ENCODE results near the gene KIF26A.

KIF26A gene

DNA sequence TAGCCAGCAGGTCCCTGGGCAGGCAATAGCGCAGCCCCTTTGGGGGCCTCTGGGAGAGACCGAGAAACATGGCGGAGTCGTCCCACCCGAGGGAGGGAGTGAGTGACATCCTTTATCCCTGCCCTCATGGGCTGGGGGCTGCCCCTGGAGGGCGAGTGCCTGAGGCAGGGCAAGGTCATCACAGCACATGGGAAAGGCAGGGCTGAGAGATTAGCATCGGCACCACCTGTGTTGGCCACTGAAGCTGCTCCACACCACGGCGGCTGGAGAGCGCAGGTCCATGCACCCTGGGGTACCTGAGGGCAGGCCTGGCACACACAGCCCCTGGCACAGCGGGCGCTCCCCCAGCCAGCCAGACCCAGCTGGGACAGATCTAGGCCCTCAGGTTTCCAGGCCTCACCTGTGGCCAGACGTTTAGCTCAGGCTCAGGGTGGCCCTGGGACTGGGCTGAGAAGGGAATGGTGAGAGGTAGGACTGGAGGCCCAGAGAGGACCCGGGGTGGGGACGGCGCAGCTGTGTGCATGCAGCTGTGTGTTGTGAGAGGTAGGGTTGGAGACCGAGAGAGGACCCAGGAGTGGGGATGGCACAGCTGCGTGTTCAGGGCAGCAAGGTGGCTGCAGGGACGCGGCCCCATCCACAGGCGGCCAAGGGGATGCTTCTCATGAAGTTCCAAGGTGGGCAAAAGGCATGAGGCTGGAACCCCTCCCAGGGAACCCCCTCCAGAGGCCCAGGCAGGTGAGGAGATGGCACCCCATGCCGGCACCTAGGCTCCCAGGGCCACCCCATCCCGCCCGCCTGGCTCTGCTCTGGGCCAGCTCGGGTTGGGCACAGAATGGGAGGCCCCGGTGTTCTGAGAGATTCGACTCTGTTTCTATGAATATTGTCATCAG, 74.1 kb downstream of the KIF26A start:
- DNase-seq, result no peak

DNA sequence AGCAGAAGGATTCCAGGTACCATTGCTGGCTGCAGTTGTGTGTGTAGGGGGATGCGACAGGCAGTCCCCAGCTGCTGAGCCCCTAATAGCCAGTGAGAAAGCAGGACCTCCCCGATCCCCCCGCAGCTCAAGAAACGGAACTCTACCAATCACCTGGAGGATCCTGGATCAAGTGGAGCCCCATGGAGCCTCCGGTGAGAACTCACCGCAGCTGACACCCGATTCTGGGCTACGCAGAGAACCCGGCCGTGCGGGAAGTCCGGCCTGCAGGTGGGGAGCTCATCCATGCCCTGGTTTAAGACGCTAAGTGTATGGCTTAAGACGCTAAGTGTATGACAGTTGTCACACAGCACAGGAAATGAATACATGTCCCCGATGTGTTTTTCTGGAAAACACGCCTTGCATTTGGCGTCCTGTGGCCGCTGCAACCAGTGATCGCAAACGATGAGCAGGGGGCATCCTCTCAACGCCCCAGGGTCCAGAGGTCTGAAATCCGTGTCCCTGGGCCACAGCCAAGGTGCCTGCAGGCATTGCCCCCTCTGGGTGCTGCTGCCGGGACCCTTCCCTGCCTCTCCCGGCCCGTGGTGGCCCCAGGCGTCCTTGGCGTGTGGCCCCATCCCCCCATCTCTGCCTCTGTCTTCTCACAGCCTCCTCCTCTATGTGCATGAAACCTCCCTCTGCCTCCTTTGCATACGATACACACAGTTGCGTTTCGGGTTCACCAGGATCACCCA, 75.1 kb downstream of the KIF26A start:
- no peak for DNase-seq

DNA sequence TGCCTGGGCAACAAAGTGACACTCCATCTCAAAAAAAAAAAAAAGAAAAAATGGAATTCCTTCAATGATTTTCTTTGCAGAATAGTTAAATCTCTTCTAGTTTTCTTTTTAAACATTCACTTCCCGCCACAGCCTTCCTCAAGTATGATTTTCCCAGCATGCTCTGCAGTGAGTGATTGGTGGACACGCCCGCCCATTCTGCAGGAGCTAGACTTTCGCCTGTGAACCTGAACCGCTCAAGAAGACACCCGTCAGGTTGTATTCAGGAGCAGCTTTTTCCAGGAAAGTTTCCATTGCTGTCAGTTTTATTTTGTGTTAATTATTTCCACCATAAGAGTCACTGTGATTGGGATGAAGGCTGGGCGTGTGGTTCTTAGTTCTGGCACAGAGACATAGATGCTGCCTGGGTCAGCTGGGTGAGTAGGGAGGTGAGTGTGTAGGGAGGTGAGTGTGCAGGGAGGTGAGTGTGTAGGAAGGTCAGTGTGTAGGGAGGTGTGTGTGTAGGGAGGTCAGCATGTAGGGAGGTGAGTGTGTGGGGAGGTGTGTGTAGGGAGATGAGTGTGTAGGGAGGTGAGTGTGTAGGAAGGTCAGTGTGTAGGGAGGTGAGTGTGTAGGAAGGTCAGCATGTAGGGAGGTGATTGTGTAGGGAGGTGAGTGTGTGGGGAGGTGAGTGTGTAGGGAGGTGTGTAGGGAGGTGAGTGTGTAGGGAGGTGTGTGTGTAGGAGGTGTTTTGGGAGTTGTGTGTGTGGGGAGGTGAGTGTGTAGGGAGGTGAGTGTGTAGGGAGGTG, 76.2 kb downstream of the KIF26A start:
- DNase-seq, result no peak

DNA sequence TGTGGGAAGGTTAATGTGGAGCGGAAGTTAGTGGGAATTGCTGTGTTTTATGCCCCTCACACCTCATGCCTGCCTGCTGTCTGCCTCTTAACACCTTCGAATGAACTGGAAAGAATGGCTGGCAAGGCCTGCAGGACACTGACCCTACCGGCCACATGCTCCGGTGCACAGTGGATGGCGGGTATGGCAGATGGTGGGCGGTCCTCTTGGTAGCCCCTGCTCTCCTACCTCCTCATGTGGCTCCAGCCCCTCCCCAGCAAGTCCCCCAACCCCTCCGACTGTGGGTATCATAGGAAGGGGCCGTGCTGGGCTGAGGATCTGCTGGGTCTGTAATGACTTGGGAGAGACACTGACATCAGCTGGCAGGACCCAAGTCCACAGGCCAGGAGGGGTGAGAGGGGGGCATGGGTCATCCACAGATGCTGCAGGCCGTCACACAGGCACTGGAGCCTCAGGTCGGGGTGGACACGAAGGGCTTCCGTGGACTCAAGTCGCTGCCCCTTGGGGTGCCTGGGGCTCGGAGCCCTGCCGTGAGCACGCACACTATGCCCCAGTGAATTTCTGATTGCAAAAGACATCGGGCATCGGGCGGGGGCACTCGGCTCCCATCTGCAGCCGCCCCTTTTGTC, 77.4 kb downstream of the KIF26A start:
- DNase-seq, result no peak

DNA sequence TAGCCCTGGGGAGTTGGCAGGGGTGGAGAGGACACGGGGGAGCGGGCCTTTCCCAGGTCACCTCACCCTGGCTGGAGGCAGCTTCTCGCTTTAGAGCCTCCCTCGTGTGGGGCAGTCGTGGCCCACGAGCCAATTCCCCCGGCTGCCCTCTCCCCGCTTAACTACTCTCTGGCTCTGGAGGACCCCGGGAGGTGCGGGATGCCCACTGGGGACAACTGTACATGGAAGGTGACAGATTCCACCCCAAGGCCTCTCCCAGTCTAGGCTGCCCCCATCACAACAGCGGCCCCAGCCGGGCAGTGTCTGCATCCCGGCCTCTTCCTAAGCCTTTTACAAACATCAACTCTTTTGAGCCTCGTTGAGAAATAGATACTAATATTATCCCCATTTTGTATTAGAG, 78.1 kb downstream of the KIF26A start:
- DNase-seq, result no peak

DNA sequence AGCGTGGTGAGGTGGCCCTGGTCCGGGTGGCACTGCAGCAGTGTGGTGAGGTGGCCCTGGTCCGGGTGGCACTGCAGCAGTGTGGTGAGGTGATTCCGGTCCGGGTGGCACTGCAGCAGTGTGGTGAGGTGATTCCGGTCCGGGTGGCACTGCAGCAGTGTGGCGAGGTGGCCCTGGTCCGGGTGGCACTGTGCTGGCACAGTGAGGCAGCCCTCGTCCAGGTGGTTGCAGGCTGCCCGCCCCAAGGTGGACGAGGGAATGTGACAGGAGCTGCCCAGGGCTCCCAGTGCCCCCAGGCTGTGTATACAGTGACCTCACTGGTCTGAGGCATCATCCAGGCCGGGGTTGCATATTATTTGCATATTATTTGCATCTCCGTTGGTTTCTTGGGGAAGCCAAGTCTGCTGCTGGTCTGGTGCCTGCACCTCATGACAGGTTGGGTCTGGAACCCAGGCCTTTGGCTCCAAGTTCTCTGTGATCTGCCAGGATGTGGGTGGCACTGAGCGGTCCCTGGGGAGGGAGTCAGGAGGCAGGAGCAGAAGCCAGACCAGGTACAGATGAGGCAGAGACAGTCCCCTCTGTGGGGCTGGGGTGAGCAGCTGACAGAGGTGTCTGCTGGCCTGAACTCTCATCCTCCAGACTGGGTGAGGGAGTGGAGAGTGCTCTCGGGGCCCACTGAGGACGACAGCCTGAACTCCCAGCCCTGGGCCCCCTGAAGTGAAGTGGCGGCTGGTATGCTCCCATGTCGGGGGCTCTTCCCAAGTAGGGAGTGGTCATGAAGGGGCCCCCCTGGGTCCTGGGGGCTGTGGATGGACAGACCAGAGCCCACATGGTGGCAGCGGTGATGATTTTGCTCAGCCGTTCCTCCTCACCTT, 79.3 kb downstream of the KIF26A start:
- DNase-seq, result no peak

DNA sequence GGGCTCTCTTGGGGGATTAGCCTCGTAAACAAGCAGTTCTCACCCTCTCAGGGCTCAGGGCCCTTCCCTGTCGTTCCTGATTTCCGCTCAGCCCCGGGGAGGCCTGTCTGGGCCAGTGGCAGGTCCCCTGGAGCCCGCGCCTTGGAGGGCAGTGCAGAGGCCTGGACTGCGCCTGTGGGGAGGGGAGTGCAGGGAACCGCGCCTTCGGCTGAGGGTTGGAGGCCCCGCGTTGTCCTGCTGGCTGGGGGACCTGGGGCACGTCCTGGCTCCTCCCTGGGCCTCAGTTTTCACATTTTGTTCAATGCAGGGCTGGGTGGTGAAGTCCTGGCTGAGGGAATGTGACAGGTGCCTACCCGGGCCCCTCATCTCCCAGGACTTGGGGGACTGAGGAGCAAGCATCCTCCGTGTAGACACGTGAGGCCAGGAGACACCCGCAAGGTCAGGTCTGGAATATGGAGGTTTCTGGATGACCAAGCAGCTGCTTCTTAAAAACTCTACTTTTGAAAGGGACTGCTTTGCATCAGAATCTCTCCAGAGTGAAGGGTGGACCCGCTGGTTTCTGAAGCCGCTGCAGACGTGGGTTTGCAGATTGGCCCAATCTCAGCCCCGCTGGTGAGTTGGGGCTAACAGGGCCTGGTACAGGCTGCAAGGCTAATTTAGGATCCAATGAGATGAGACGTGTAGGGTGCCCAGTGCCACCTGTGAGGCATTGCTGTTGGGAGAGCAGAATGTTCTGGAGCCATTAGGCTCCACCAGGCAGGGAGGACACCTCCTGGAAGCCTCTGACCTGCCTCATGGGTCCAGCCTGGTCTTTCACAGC, 80.2 kb downstream of the KIF26A start:
- no peak for DNase-seq

DNA sequence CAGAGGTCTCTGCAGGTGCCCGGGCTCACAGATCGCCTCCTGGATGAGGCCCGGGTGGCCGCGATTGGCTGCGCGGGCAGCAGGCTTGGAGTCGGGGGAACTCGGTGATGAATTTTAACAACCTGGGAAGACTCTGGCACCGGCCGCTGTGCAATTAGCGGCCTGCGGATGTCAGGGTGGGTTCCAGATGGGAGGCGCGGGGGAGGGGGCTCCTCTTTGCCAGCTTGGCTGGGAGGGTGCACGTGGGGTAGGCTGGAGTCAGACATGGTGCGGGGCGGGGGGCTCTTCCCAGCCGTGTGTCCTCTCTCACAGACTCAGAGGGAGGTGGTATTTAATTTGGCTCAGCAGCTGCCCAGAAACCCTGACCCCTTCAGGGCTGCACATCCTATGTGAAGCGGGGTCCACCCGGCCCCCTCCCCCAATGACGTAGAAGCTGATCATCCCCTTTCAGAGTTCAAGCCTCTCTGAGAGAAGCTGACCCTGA, 81.4 kb downstream of the KIF26A start:
- no peak for DNase-seq

DNA sequence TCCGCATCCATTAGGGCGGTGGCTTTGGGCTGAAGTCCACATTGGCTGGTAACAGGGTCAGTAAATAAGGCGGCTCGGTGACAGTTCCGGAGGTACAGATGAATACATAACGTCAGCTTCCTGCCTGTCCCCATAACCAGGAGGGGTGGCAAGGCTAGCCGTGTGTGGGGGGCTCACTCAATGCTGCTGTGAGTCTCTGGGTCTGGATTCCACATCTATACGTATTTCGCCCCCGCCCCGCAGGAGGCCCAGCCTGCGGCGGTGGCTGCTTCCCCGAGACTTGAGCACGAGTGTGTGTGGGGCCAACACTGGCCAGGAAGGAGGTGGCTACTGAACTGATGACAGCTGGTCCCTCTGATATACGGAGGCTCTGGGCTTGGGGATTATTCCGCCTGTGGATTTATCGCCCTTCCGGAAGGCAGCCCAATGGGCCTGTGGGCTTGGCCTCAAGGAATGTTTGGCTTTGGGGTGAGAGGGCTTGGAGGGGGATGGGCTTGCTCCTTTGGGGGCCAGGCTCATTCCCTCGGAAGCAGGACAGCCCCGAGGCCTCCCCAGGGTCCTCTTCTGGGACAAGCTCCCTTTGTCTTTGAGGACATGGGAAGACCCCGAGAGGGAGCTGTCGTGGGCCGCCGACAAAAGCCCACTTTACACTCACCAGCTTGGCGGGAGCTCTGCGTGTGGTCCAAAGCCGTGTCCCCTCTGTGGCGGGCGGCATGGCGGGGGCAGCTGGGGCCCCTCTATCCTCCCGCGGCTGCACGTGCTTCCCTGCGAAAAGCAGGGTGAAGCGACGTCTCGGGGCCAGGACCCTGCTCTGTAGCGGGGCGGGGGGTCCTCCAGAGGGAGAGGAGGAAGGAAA, 82.1 kb downstream of the KIF26A start:
- no peak for DNase-seq

DNA sequence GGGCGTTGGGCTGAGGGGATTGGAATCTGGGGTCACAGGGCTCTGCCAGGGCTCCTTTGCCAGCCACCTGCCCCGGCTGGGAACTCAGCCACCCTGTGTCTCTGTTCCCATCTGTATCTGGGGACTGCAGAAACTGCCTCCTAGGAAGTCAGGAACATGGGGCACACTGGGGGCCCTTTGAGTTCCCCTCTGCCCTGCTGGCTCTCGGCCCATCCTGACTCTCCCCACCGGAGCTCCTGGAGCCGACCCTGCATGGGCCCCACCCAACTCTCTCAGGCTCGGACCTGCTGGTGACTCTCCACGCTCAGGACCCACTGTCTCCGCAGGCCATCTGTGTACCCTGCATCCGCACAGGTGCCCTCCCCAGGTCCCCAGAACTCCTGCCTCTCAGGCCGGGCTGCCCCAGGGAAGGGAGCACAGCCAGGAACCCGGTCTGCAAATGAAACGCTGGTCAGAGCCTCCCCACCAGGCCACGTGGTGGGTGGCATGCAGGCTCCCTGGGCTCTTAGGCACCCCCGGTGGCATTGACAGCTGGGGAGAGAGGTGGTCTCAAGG, 82.8 kb downstream of the KIF26A start:
- no peak for DNase-seq

DNA sequence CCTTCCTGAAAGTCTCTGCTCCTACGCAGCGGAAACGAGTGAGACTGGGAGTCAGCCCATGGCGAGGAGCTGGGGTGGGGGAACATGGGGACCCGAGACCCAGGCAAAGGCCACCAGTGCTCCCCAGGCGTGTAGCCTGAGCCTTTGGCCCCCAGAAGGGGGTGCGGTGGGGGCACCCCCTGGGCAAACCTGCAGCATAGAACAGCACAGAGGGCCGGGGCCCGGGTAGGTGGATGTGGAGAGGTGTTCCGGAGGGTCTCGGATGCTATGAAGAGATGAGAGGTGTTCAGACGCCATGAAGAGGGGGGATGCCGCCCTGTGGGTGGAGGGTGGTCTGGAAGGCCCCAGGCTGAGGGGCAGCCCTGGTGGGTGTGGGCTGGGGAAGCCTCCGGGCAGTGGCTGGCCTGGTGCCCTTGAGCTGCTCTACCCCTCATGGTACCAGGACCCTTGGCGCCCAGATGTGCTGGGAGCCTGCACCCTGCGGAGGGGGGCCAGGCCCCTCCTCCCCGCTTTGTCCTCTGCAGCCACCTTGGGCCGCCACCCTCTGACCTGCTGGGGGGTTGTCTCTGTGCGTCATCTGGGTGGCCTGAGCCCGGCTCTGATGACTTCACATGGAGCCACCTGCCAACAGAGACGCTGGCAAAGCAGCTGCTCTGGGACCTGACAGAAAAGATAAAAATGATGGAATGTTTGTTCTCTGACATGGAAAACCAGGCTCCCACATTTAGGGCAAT, 83.4 kb downstream of the KIF26A start:
- DNase-seq, result no peak

DNA sequence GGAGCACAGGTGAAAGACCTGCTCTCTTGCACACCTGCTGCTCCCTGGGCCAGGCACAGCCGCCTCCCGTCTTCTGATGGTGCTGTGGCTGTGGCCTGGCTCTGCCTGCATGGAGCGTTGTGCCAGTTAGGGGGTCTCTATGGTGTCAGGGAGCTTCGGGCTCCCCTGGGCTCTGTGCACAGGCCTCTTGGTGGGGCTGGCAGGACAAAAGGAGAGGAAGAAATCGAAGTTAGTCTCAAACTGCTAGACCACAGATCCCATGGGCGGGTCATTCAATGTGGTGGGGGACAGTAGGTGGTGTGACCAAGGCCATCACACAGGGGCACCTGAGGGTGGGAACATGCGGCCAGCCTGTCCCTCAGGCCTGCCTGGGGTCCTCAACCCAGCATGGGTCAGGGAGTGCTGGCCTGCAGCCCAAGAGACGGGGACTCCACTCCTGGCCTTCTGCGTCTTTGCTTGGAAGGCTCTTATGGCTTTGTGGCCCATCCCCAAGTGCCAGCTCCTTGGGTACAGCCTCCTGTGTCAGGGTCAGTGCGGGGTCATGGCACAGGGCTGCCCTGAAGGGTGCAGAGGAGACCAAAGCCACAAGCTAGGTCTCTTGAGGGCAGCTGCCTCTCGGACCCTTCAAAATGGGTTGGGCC, 84.1 kb downstream of the KIF26A start:
- DNase-seq, result no peak

DNA sequence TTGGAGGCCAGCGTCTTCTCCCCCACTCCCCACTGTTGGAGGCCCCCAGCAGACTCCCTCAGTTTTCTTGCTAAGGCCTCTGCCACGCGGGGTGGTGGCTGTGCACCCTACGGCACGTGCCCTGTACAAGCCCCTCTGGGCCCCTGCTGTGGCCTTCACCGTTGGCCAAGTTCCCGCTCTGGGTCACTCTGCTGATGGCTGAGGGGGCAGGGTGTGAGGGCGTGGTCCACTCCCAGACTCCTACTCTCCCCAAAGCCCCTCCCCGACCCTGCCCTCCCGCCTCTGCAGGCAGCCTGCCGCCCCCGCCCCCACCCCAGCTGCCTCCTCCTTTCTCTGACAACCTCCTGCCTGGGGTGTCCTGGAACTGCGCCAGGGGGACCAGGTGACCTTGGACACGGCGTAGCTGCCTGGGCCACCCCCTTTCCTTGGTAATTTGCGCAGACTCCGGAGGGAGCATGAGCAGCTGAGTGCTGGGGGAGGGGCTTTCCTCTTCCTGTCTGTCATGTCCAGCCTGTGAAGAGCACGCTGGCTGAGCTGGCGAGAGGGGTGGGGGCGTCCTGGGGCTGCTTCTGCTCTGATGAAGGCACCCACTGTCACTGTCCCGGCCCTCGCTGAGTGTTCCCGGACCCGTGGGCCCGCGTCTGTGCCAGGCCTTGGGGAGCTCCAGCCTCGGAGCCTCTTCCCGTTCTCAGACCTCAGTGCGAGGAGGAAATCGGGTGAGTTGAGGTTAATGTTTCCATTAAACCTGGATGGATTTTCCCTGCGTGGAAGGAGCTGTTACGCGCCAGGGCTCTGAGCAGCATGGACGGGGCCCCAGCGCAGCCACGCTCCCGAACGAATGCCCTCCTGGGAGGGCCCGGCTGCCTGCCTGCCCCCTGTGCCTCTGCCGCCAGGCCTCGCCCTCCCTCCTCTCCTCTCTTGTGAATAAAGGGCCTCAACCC, 85.0 kb downstream of the KIF26A start:
- no peak for DNase-seq

DNA sequence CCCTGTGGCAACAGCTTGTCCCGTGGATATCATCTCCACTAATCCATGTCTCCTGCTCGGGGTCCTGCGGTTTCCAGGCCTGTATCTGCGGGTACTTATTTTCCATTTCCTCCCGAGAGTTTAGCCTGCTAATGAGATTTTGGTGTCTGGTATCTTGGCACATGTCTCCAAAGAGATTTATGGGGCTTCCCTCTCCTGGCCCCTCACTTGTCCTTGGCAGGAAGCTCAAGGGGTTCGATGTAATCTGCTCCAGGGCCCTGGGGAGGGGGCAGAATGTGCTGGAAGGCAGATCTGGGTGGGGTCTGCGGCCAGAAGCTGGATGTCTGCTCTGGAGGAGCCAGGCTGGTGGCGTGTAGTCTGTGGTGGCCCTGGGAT, 85.7 kb downstream of the KIF26A start:
- DNase-seq, result no peak

DNA sequence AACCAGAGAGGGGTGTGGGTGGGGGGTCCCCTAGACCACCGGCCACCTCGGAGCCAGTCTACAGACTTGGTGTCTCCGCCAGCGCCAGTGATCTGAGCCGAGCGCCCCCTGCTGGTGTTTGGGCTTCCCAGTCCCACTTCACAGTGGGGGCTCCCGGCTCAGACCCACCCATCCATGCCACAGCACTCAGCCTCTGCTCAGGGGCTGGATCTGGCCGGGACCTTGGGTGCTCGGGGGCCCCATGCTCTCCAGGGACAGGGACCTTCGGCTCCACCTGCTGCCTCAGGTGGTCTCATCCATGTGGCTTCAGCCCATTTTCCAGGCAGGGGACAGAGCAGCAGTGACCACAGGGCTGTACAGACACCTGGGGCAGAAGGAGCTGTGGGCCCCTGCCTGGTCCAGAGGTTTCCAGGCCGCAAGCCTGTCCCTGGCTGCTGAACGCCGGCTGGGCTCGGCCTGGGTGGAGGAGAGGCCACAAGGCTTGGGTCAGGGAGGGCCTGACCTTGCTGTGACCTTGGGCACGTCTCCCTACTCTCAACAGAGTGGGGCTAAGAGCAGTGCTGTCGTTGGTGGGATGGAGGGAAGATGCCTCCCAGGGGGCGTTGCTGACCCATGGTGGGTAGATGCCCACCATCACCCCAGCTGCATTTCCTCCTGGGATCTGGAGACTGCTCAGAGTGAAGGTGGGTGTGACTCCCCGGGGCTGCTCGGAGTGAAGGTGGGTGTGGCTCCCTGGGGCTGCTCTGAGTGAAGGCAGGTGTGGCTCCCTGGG, 86.3 kb downstream of the KIF26A start:
- DNase-seq, result no peak
